H7 (cell line): ENCODE data around the gene HEG1. TPM values are rescaled to one million over a fixed set of nuclear protein-coding genes. Genes with fewer than 3 reads are reported as not detected.
"Not testable (repeated sequence)": the region's sequence is repeated elsewhere in the genome, so short reads cannot be mapped to it uniquely, and the experiment has no call there.

Experiments
- DNase-seq: peaks from one replicate; pipeline ENCODE4 v3.0.0; 2012
- H3K27me3 ChIP-seq: 2 replicates; pipeline ENCODE4 v1.6.0; 2011; ENCODE audit warnings: mild to moderate bottlenecking, low read length; ENCODE audit not compliant: control insufficient read depth, insufficient read depth
- H3K36me3 ChIP-seq: replicated peaks from 2 replicates; pipeline ENCODE4 v1.5.1; 2011; ENCODE audit warnings: low read length; ENCODE audit not compliant: control insufficient read depth, insufficient read depth
- H3K4me3 ChIP-seq: 2 replicates; pipeline ENCODE4 v1.5.1; 2011; ENCODE audit warnings: low read depth, mild to moderate bottlenecking, control low read depth, low read length, moderate library complexity; ENCODE audit not compliant: insufficient read depth
- total RNA-seq: library from RNA; depleted of rRNA; stranded (reverse); fragments of >200 nt; shearing (Covaris generic); gene quantifications from 2 replicates; pipeline ENCODE4 v1.2.3, GENCODE V29; 2014

The HEG1 gene
- total RNA-seq, 1 experiment from 2014 or later: 18.0 TPM

- Histone ChIP-seq H3K27me3 (no peaks in the 10 kb centered on the region), H3K4me3 (no peak overlapping the region), H3K36me3 (0 out of 2 replicates have a peak, but pooled peaks cover 1% of the 10 kb centered on the region)
- DNase-seq: no peak
These were observed 90.4 kb downstream of the HEG1 start for GRCh38 chr3:124965413-124965812.

GRCh38 chr3:124964387-124964786 is 91.4 kb downstream of the HEG1 start:
- no peak overlapping the region for H3K4me3 ChIP-seq
- no peaks in the 10 kb centered on the region for H3K27me3 ChIP-seq
- no peaks in the 10 kb centered on the region for H3K36me3 ChIP-seq
- DNase-seq: no peak

- Histone ChIP-seq H3K27me3 (no peaks in the 10 kb centered on the region), H3K36me3 (no peaks in the 10 kb centered on the region), H3K4me3 (no peak overlapping the region)
- DNase-seq: no peak
These were observed 92.0 kb downstream of the HEG1 start for GRCh38 chr3:124963755-124964154.

GRCh38 chr3:124962403-124962940 is 93.3 kb downstream of the HEG1 start:
- Histone ChIP-seq H3K27me3 (no peaks in the 10 kb centered on the region), H3K4me3 (no peak overlapping the region), H3K36me3 (no peaks in the 10 kb centered on the region)
- DNase-seq: no peak

- Histone ChIP-seq H3K36me3 (no peaks in the 10 kb centered on the region), H3K27me3 (no peaks in the 10 kb centered on the region), H3K4me3 (no peak overlapping the region)
- DNase-seq: no peak
These were observed 95.1 kb downstream of the HEG1 start for GRCh38 chr3:124960698-124961097.

GRCh38 chr3:124960105-124960504 is 95.7 kb downstream of the HEG1 start:
- DNase-seq: no peak
- Histone ChIP-seq H3K36me3 (no peaks in the 10 kb centered on the region), H3K4me3 (no peak overlapping the region), H3K27me3 (no peaks in the 10 kb centered on the region)

- DNase-seq, H3K36me3 ChIP-seq, H3K27me3 ChIP-seq, H3K4me3 ChIP-seq: not testable (repeated sequence)
These were observed 97.8 kb downstream of the HEG1 start for GRCh38 chr3:124957951-124958350.

GRCh38 chr3:124952282-124952855 is 103.4 kb downstream of the HEG1 start:
- no peaks in the 10 kb centered on the region for H3K36me3 ChIP-seq
- DNase-seq: no peak
- H3K4me3 ChIP-seq: no peak overlapping the region
- no peaks in the 10 kb centered on the region for H3K27me3 ChIP-seq

- no peak for DNase-seq
- Histone ChIP-seq H3K4me3 (no peak overlapping the region), H3K27me3 (no peaks in the 10 kb centered on the region), H3K36me3 (no peaks in the 10 kb centered on the region)
These were observed 104.1 kb downstream of the HEG1 start for GRCh38 chr3:124951511-124952281.

- DNase-seq: no peak
- no peaks in the 10 kb centered on the region for H3K36me3 ChIP-seq
- H3K27me3 ChIP-seq: no peaks in the 10 kb centered on the region
- no peak overlapping the region for H3K4me3 ChIP-seq
These were observed 105.8 kb downstream of the HEG1 start for GRCh38 chr3:124950026-124950425.

- H3K27me3 ChIP-seq: no peaks in the 10 kb centered on the region
- DNase-seq: no peak
- no peak overlapping the region for H3K4me3 ChIP-seq
These were observed 113.2 kb downstream of the HEG1 start for GRCh38 chr3:124942613-124943012.

GRCh38 chr3:124941771-124942170 is 114.0 kb downstream of the HEG1 start:
- Histone ChIP-seq H3K27me3 (no peaks in the 10 kb centered on the region), H3K4me3 (no peak overlapping the region), H3K36me3 (no peaks in the 10 kb centered on the region)
- DNase-seq: no peak

More at GRCh38 chr3:124942613-124943012, 113.2 kb downstream of the HEG1 start:
- no peaks in the 10 kb centered on the region for H3K36me3 ChIP-seq

GRCh38 chr3:124939661-124940060 is 116.1 kb downstream of the HEG1 start:
- H3K4me3 ChIP-seq: no peak overlapping the region
- H3K36me3 ChIP-seq: no peaks in the 10 kb centered on the region
- no peak for DNase-seq
- H3K27me3 ChIP-seq: no peaks in the 10 kb centered on the region

GRCh38 chr3:124938896-124939295 is 116.9 kb downstream of the HEG1 start:
- no peaks in the 10 kb centered on the region for H3K36me3 ChIP-seq
- no peak for DNase-seq
- no peak overlapping the region for H3K4me3 ChIP-seq
- no peaks in the 10 kb centered on the region for H3K27me3 ChIP-seq

- Histone ChIP-seq H3K36me3 (no peaks in the 10 kb centered on the region), H3K27me3 (no peaks in the 10 kb centered on the region), H3K4me3 (no peak overlapping the region)
- no peak for DNase-seq
These were observed 118.7 kb downstream of the HEG1 start for GRCh38 chr3:124937049-124937448.
